IMR-90 (cell line): ENCODE results near the gene NOP10.
"Not testable (repeated sequence)": the region's sequence is repeated elsewhere in the genome, so short reads cannot be mapped to it uniquely, and the experiment has no call there.

Experiments
- CEBPB ChIP-seq: IDR thresholded peaks from 2 replicates; pipeline ENCODE4 v1.6.1; 2012; ENCODE audit warnings: low read depth, low read length, improper control_type of control experiment
- FOS ChIP-seq: fragments of 150-350 bp; IDR thresholded peaks from 2 replicates; pipeline ENCODE4 v1.6.1; 2016; ENCODE audit warnings: low read depth, low read length

DNA sequence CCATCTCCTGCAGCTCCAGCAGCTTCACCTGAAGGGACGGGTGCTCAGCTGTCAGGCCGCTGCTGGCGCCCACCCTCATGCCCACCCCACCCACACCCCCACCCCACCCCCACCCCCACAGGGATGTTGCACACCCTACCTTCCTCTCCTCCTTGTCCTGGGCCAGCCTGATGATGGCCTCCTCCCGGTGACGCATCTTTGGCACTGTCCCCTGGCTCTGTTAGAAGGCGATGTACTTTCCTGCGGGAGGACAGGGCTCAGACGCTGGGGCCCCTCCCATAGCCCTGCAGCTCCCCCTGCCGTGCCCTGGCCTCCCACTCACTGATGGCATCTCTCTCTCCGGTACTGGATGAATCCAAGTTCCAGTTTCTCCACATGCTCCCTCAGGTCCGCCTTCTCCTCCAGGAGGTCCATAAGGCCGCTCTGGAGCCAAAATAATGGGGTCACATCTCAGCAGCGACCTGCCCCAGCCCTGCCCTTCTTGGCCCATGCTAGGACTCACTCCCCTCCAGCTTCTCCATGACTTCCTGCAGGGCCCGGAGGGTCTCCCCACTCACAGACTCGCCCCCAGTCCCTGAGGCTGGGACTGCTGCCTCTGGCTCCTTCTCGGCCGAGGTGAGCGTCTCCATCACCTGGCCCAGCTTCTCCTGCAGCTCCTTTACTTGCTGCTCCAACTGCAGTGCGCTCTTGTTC lies 39.0 kb upstream of the NOP10 start:
- not testable (repeated sequence) for TF ChIP-seq FOS, CEBPB
